Rectal smooth muscle tissue (tissue), 1 donor: Measurements from ENCODE around the gene SEMA3A.
"Not testable (repeated sequence)": the region's sequence is repeated elsewhere in the genome, so short reads cannot be mapped to it uniquely, and the experiment has no call there.

Source experiments
- H3K27ac ChIP-seq: one replicate; pipeline ENCODE4 v1.7.0; 2013; ENCODE audit warnings: low read depth, low read length, inconsistent platforms
- H3K27me3 ChIP-seq: one replicate; pipeline ENCODE4 v1.7.0; 2013; ENCODE audit warnings: low read length; ENCODE audit not compliant: control insufficient read depth, insufficient read depth
- H3K36me3 ChIP-seq: one replicate; pipeline ENCODE4 v1.7.0; 2013; ENCODE audit warnings: low read length; ENCODE audit not compliant: control insufficient read depth, insufficient read depth
- H3K4me1 ChIP-seq: one replicate; pipeline ENCODE4 v1.7.0; 2013; ENCODE audit warnings: low read length; ENCODE audit not compliant: control insufficient read depth, insufficient read depth
- H3K4me3 ChIP-seq: one replicate; pipeline ENCODE4 v1.7.0; 2013; ENCODE audit warnings: low read length
- H3K9ac ChIP-seq: one replicate; pipeline ENCODE4 v1.7.0; 2013; ENCODE audit warnings: low read length

The SEMA3A gene

GRCh38 chr7:84194484-84195271, at the start of gene SEMA3A:
Gene SEMA3A (minus strand): TSS chr7:84194789. CDS start chr7:84194586, 203 bp downstream.
- peak within 1 kb of the TSS; percentile 59 for H3K4me3 ChIP-seq
- H3K9ac ChIP-seq: no peak within 1 kb of the TSS
- peak within 1 kb of the TSS; percentile 58 for H3K27ac ChIP-seq
- no peaks in the 10 kb centered on the region for H3K27me3 ChIP-seq
- H3K36me3 ChIP-seq: no peaks in the 10 kb centered on the region
- H3K4me1 ChIP-seq: peaks cover 3% of the 10 kb centered on the region

- not testable (repeated sequence) for H3K4me3 ChIP-seq, H3K9ac ChIP-seq, H3K36me3 ChIP-seq, H3K27ac ChIP-seq, H3K27me3 ChIP-seq, H3K4me1 ChIP-seq
Measured at GRCh38 chr7:84243037-84243436, 48.4 kb upstream of the SEMA3A start.

DNA sequence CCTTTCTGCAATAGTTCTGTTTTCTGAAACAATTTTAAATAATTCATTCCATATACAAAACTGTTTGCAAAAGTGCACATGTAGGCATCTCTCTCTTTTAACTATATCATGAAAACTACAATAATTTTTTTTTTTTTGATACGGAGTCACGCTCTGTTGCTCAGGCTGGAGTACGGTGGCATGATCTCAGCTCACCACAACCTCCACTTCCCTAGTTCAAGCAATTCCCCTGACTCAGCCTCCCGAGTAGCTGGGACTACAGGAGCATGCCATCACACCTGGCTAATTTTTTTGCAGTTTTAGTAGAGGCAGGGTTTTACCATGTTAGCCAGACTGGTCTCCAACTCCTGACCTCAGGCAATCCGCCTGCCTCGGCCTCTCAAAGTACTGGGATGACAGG, 44.0 kb upstream of the SEMA3A start:
- no peaks in the 10 kb centered on the region for H3K27me3 ChIP-seq
- no peaks in the 10 kb centered on the region for H3K4me1 ChIP-seq
- H3K9ac ChIP-seq: no peak overlapping the region
- no peak overlapping the region for H3K27ac ChIP-seq
- no peak overlapping the region for H3K4me3 ChIP-seq
- H3K36me3 ChIP-seq: no peaks in the 10 kb centered on the region

DNA sequence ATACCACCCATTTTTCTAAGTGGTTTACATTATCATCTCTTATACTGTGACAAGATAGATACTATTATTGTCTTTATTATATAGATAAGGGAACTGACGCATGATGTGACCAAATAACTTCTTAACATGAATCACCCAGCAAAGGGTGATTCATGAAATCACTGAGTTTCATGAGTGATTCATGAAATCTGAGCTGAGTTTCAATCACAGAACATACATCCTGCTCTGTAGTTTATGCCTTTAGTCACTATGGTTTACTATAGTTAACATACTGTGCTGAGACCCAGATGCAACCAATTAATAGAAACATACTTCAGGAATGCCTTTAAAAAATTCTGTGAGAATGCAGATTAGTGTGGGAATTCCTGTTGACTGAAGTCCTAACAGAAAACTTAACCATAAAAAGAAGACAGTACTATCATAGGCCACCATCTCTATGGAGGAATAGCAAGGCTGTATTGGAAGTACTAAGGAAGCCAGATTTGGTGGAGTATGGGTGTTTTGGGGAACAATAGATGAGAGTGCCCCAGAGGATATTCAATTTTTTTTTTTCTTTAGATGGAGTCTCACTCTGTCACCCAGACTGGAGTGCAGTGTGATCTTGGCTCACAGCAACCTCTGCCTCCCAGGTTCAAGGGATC, 43.1 kb upstream of the SEMA3A start:
- Histone ChIP-seq H3K27me3 (no peaks in the 10 kb centered on the region), H3K4me1 (no peaks in the 10 kb centered on the region), H3K9ac (no peak overlapping the region), H3K36me3 (no peaks in the 10 kb centered on the region), H3K27ac (no peak overlapping the region), H3K4me3 (no peak overlapping the region)

DNA sequence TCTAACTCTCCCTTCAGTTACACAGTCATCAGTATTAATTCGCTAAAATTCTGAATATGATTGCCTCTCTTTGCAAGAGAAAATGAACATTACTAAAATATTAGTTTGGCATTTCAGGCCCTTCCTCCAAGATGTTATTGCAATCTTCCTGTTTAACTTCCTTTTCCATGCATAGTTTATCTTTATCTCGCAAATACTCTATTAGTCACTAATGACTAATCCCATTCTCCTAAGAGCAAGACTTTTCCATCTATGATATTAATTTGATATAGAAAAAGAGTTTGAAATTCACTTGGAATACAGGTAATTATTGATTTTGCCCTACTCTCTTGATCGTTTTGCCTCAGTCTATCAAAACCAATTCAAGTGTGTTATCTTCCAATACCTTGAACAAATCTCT, 41.8 kb upstream of the SEMA3A start:
- Histone ChIP-seq H3K36me3 (no peaks in the 10 kb centered on the region), H3K4me3 (no peak overlapping the region), H3K9ac (no peak overlapping the region), H3K4me1 (no peaks in the 10 kb centered on the region), H3K27me3 (no peaks in the 10 kb centered on the region), H3K27ac (no peak overlapping the region)

GRCh38 chr7:84232646-84233045, 38.1 kb upstream of the SEMA3A start:
- no peak overlapping the region for H3K9ac ChIP-seq
- H3K4me3 ChIP-seq: no peak overlapping the region
- H3K4me1 ChIP-seq: no peaks in the 10 kb centered on the region
- H3K27me3 ChIP-seq: no peaks in the 10 kb centered on the region
- H3K27ac ChIP-seq: no peak overlapping the region
- H3K36me3 ChIP-seq: no peaks in the 10 kb centered on the region

- no peaks in the 10 kb centered on the region for H3K4me1 ChIP-seq
- no peaks in the 10 kb centered on the region for H3K27me3 ChIP-seq
- H3K36me3 ChIP-seq: no peaks in the 10 kb centered on the region
- peak overlapping the region; percentile 1 for H3K27ac ChIP-seq
- no peak overlapping the region for H3K9ac ChIP-seq
- H3K4me3 ChIP-seq: no peak overlapping the region
Measured at GRCh38 chr7:84231157-84231556, 36.6 kb upstream of the SEMA3A start.

DNA sequence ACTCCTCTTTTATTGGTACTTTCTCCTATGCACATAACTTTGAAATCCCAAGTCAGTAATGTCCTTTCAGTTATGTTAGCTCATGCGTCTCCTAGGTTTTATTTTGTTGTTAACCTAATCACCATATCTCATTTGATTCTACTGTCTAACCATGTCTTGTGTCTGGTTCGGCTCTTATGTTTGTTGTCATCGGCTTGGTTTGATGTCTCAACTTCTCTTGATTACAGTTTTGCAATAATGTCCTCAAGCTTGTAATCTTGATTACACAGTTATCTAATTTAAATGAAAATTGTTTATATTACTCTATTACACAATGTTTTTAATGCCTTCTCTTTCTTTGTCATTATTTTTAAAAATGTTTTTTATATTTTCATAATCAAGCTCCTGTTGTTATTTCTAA, 35.9 kb upstream of the SEMA3A start:
- Histone ChIP-seq H3K4me3 (no peak overlapping the region), H3K27me3 (no peaks in the 10 kb centered on the region), H3K27ac (no peak overlapping the region), H3K9ac (no peak overlapping the region), H3K36me3 (no peaks in the 10 kb centered on the region), H3K4me1 (peaks cover under 1% of the 10 kb centered on the region)

- no peak overlapping the region for H3K9ac ChIP-seq
- no peaks in the 10 kb centered on the region for H3K36me3 ChIP-seq
- peaks cover 3% of the 10 kb centered on the region for H3K4me1 ChIP-seq
- no peak overlapping the region for H3K4me3 ChIP-seq
- H3K27ac ChIP-seq: no peak overlapping the region
- H3K27me3 ChIP-seq: no peaks in the 10 kb centered on the region
Measured at GRCh38 chr7:84228526-84228925, 33.9 kb upstream of the SEMA3A start.

DNA sequence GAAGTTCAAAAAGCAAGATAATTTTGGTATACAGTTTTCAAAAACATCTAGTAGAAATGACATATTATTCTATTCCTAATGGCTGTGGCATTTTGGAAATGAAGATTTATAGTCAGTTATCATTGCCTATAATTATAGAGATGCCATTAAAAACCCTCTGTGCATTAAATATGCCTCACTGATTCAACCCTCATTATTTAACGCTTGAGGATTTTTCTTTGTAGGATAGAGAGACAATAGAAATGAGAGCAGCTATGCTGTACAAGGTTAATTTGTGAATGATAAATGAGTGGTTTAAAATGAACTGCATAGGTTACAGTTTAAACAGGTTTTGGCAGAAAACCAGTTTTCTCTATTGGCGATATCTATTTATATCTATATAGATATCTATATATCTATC, 32.2 kb upstream of the SEMA3A start:
- Histone ChIP-seq H3K4me1 (peaks cover 3% of the 10 kb centered on the region), H3K27me3 (no peaks in the 10 kb centered on the region), H3K27ac (no peak overlapping the region), H3K9ac (no peak overlapping the region), H3K4me3 (no peak overlapping the region), H3K36me3 (no peaks in the 10 kb centered on the region)

- H3K4me3 ChIP-seq: no peak overlapping the region
- H3K27ac ChIP-seq: no peak overlapping the region
- H3K9ac ChIP-seq: no peak overlapping the region
Measured at GRCh38 chr7:84224505-84224904, 29.9 kb upstream of the SEMA3A start.

DNA sequence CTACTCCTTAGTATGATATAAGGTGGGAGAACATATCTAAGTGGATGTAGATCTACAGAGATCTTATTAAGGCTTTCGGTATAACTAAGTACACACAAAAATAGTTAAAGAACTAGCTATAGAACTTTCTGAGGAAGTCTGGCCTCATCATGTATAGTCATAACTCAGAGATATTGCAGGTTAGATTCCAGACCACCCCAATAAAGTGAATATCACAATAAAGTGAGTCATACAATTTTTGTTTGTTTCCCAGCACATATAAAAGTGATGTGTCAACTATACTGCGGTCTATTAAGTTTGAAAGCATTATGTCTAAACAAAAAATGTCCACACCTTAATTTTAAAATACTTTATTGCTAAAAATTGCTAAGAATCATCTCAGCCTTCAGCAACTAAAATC, 24.7 kb upstream of the SEMA3A start:
- H3K27me3 ChIP-seq: no peaks in the 10 kb centered on the region
- no peaks in the 10 kb centered on the region for H3K36me3 ChIP-seq
- H3K9ac ChIP-seq: no peak overlapping the region
- H3K4me1 ChIP-seq: no peaks in the 10 kb centered on the region
- H3K27ac ChIP-seq: no peak overlapping the region
- H3K4me3 ChIP-seq: no peak overlapping the region

More at GRCh38 chr7:84224505-84224904, 29.9 kb upstream of the SEMA3A start:
- H3K27me3 ChIP-seq: no peaks in the 10 kb centered on the region
- no peaks in the 10 kb centered on the region for H3K36me3 ChIP-seq
- peaks cover 3% of the 10 kb centered on the region for H3K4me1 ChIP-seq

DNA sequence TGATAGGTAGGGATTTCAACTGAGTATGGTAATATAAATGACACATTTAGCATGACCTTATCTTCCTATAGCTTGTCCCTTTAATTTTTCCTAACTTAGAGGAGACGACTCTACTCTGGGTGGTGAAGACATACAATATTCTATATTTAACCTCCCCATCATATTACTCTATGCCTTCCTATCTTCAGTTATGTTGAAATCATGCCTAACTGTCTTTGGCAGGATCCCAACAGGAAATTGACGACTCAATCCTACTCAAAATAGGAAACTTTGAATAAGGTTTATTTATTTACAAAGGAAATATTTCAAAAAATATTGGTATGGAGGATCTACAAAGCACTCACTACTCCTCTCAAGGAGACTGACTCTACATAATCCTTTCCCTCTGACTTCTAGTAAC, 24.1 kb upstream of the SEMA3A start:
- no peak overlapping the region for H3K4me3 ChIP-seq

More for the DNA sequence above, 24.1 kb upstream of the SEMA3A start:
- no peaks in the 10 kb centered on the region for H3K27me3 ChIP-seq
- no peak overlapping the region for H3K9ac ChIP-seq
- H3K27ac ChIP-seq: no peak overlapping the region
- H3K36me3 ChIP-seq: no peaks in the 10 kb centered on the region
- H3K4me1 ChIP-seq: no peaks in the 10 kb centered on the region
